Ramos (cell line): ENCODE results near the gene GANAB.
"Not testable (repeated sequence)": the region's sequence is repeated elsewhere in the genome, so short reads cannot be mapped to it uniquely, and the experiment has no call there.

Source experiments
- in situ Hi-C: fragments of 300-500 bp; cut with MboI; formaldehyde crosslinking; loops from one replicate; pipeline ENCODE4 v1.14.3; 2022; ENCODE audit warnings: low sequenced_read_pairs; ENCODE audit not compliant: unreplicated experiment

Gene GANAB

GRCh38 chr11:62645946-62646824 is at the start of gene GANAB:
GANAB (minus strand) TSS chr11:62646613; CDS start chr11:62646599, 14 bp downstream.
- in situ Hi-C loops = no loop called here

GRCh38 chr11:62694455-62695167 is 48.2 kb upstream of the GANAB start:
- in situ Hi-C loops = loop anchor here (10.0 kb wide), 2 partner anchors 270 to 300 kb away; no protein-coding TSS in a partner anchor

- in situ Hi-C loops = loop anchor here (10.0 kb wide), 2 partner anchors 269 to 299 kb away; no protein-coding TSS in a partner anchor
These were observed 47.2 kb upstream of the GANAB start for GRCh38 chr11:62693624-62694023.

GRCh38 chr11:62689421-62690183 is 43.2 kb upstream of the GANAB start, which contains the start of gene LRRN4CL:
LRRN4CL (minus strand) TSS chr11:62689530; CDS start chr11:62688508, 1,022 bp downstream.
- in situ Hi-C loops = loop anchor here (10.0 kb wide), 2 partner anchors 265 to 295 kb away; no protein-coding TSS in a partner anchor

- in situ Hi-C loops = no loop called here
These were observed 42.1 kb upstream of the GANAB start for GRCh38 chr11:62688491-62688890.

- in situ Hi-C loops = no loop called here
These were observed 41.3 kb upstream of the GANAB start for GRCh38 chr11:62687508-62688396.

GRCh38 chr11:62682518-62682917 is 36.1 kb upstream of the GANAB start:
- in situ Hi-C loops = no loop called here

- in situ Hi-C loops = no loop called here
These were observed 34.4 kb upstream of the GANAB start for GRCh38 chr11:62680825-62681240.

- in situ Hi-C loops = no loop called here
These were observed 32.6 kb upstream of the GANAB start, which contains the start of gene UBXN1 for GRCh38 chr11:62678770-62679696. UBXN1 (minus strand) TSS chr11:62679073; CDS start chr11:62678923, 150 bp downstream.

- in situ Hi-C loops = no loop called here
These were observed 32.0 kb upstream of the GANAB start for GRCh38 chr11:62678433-62678769.

- in situ Hi-C loops = no loop called here
These were observed 31.3 kb upstream of the GANAB start for GRCh38 chr11:62677714-62678113.

GRCh38 chr11:62677156-62677555 is 30.7 kb upstream of the GANAB start:
- in situ Hi-C loops = no loop called here

GRCh38 chr11:62676698-62677097 is 30.3 kb upstream of the GANAB start:
- in situ Hi-C loops = no loop called here

GRCh38 chr11:62675415-62675814 is 29.0 kb upstream of the GANAB start:
- in situ Hi-C loops = not testable (repeated sequence)

- in situ Hi-C loops = no loop called here
These were observed 26.7 kb upstream of the GANAB start for GRCh38 chr11:62673196-62673525.

GRCh38 chr11:62671608-62672389 is 25.4 kb upstream of the GANAB start, which contains the start of the genes LBHD1 and UQCC3:
LBHD1 (minus strand) TSS chr11:62672267; CDS start chr11:62670031, 2,236 bp downstream.
UQCC3 (plus strand) TSS chr11:62671673; CDS start chr11:62671746, 73 bp downstream.
- in situ Hi-C loops = no loop called here

- in situ Hi-C loops = no loop called here
These were observed 24.8 kb upstream of the GANAB start for GRCh38 chr11:62671236-62671607.
